Thoracic aorta (tissue), 2 donors: ENCODE data around the gene ACSS2. TPM values are rescaled to one million over a fixed set of nuclear protein-coding genes. Genes with fewer than 3 reads are reported as not detected.

Experiments
- ATAC-seq: fragments of 150-250 bp; one replicate; pipeline ENCODE4 v1.8.0; 2017; ENCODE audit warnings: low read depth; ENCODE audit not compliant: insufficient number of reproducible peaks, low FRiP score
- DNase-seq: peaks from one replicate; pipeline ENCODE4 v3.0.0-alpha.2; 2020; ENCODE audit warnings: low spot score
- H3K27ac ChIP-seq, 2 donors: fragments of 200-600 bp; sonication (generic); 1 replicate in 1 of 2; 2 replicates in 1 of 2; pipeline ENCODE4 v1.5.1; 2016; ENCODE audit warnings: mild to moderate bottlenecking in 2 of 2, moderate library complexity in 2 of 2
- H3K27me3 ChIP-seq: fragments of 200-600 bp; sonication (generic); replicated peaks from 2 replicates; pipeline ENCODE4 v1.6.0; 2016; ENCODE audit warnings: mild to moderate bottlenecking; ENCODE audit not compliant: insufficient read depth
- H3K36me3 ChIP-seq: fragments of 200-600 bp; sonication (generic); one replicate; pipeline ENCODE4 v1.5.1; 2016
- H3K4me1 ChIP-seq, 2 donors: fragments of 200-600 bp; sonication (generic); 1 replicate in 1 of 2; 2 replicates in 1 of 2; pipeline versions ENCODE4 v1.5.1 to v1.6.0; 2016; ENCODE audit warnings: low read depth in 2 of 2, mild to moderate bottlenecking in 1 of 2; ENCODE audit not compliant: control insufficient read depth in 1 of 2
- H3K4me3 ChIP-seq: fragments of 200-600 bp; sonication (generic); 2 replicates; pipeline ENCODE4 v1.5.1; 2016; ENCODE audit warnings: mild to moderate bottlenecking
- H3K9me3 ChIP-seq: fragments of 200-600 bp; sonication (generic); 2 replicates; pipeline ENCODE4 v1.5.1; 2016
- CTCF ChIP-seq: fragments of 200-600 bp; sonication (generic); IDR thresholded peaks from one replicate; pipeline ENCODE4 v1.5.1; 2019; ENCODE audit warnings: antibody characterized with exemption
- total RNA-seq, 2 donors: library from RNA; depleted of rRNA; stranded (reverse); fragments of >200 nt; gene quantifications; one replicate each; pipeline versions ENCODE4 v1.1.0 to v1.2.3, GENCODE V29; 2016

The ACSS2 gene
- total RNA-seq, 2 donors from 2014 or later, result 65.9 to 95.4 TPM

GRCh38 chr20:34883087-34883688 lies 6.8 kb downstream of the ACSS2 start:
- Histone ChIP-seq H3K4me1 (peaks cover 26 to 57% of the 10 kb centered on the region in 2 donors), H3K27me3 (no peaks in the 10 kb centered on the region), H3K27ac (peak overlapping the region in 1 of 2 donors; percentile 17), H3K9me3 (no peaks in the 10 kb centered on the region), H3K36me3 (peaks cover 15% of the 10 kb centered on the region), H3K4me3 (no peak overlapping the region)
- TF ChIP-seq CTCF, result no peak
- DNase-seq (no peak), ATAC-seq (no peak)

- TF ChIP-seq CTCF, result no peak
- H3K36me3 ChIP-seq, result peaks cover 15% of the 10 kb centered on the region
- ATAC-seq, result no peak
- H3K9me3 ChIP-seq, result peaks cover 4% of the 10 kb centered on the region
- no peak overlapping the region for H3K4me3 ChIP-seq
- DNase-seq, result no peak
- no peaks in the 10 kb centered on the region for H3K27me3 ChIP-seq
- peaks cover 22 to 55% of the 10 kb centered on the region in 2 donors for H3K4me1 ChIP-seq
- peak overlapping the region in 1 of 2 donors; percentile 85 for H3K27ac ChIP-seq
Measured at GRCh38 chr20:34883809-34884208, 7.4 kb downstream of the ACSS2 start.

- Histone ChIP-seq H3K36me3 (peaks cover 15% of the 10 kb centered on the region), H3K27ac (peak overlapping the region in 1 of 2 donors; percentile 85), H3K9me3 (peaks cover 4% of the 10 kb centered on the region), H3K27me3 (no peaks in the 10 kb centered on the region), H3K4me1 (peaks cover 22 to 52% of the 10 kb centered on the region in 2 donors), H3K4me3 (no peak overlapping the region)
- TF ChIP-seq CTCF, result no peak
- ATAC-seq, result no peak
- DNase-seq, result no peak
Measured at GRCh38 chr20:34884260-34884659, 7.8 kb downstream of the ACSS2 start.

GRCh38 chr20:34886122-34886521 lies 9.7 kb downstream of the ACSS2 start:
- Histone ChIP-seq H3K27ac (peak overlapping the region; percentile 70 to 85), H3K36me3 (peaks cover 15% of the 10 kb centered on the region), H3K4me3 (no peak overlapping the region), H3K9me3 (peaks cover 4% of the 10 kb centered on the region), H3K27me3 (no peaks in the 10 kb centered on the region), H3K4me1 (peaks cover 25 to 44% of the 10 kb centered on the region in 2 donors)
- no peak for DNase-seq
- no peak for TF ChIP-seq CTCF
- no peak for ATAC-seq

- ATAC-seq (no peak), DNase-seq (no peak)
- no peak for TF ChIP-seq CTCF
- Histone ChIP-seq H3K27me3 (no peaks in the 10 kb centered on the region), H3K9me3 (peaks cover 4% of the 10 kb centered on the region), H3K4me3 (no peak overlapping the region), H3K4me1 (peaks cover 34 to 50% of the 10 kb centered on the region in 2 donors), H3K36me3 (peaks cover 15% of the 10 kb centered on the region), H3K27ac (peak overlapping the region; percentile 70 to 85)
Measured at GRCh38 chr20:34887023-34887422, 10.6 kb downstream of the ACSS2 start.
